Measurements from ENCODE around the gene ZNF277.

Gene ZNF277

GRCh38 chr7:112257073-112257472, 50.6 kb downstream of the ZNF277 start:
- no peak for DNase-seq

- DNase-seq: no peak
These were observed 54.4 kb downstream of the ZNF277 start for GRCh38 chr7:112260911-112261310.

- DNase-seq: no peak
These were observed 55.5 kb downstream of the ZNF277 start for GRCh38 chr7:112262036-112262435.

GRCh38 chr7:112262855-112263487, 56.5 kb downstream of the ZNF277 start:
- no peak for DNase-seq

GRCh38 chr7:112263519-112263918, 57.0 kb downstream of the ZNF277 start:
- DNase-seq: no peak

- DNase-seq: no peak
These were observed 59.6 kb downstream of the ZNF277 start for GRCh38 chr7:112266141-112266540.

- no peak for DNase-seq
These were observed 60.2 kb downstream of the ZNF277 start for GRCh38 chr7:112266595-112267270.

DNA sequence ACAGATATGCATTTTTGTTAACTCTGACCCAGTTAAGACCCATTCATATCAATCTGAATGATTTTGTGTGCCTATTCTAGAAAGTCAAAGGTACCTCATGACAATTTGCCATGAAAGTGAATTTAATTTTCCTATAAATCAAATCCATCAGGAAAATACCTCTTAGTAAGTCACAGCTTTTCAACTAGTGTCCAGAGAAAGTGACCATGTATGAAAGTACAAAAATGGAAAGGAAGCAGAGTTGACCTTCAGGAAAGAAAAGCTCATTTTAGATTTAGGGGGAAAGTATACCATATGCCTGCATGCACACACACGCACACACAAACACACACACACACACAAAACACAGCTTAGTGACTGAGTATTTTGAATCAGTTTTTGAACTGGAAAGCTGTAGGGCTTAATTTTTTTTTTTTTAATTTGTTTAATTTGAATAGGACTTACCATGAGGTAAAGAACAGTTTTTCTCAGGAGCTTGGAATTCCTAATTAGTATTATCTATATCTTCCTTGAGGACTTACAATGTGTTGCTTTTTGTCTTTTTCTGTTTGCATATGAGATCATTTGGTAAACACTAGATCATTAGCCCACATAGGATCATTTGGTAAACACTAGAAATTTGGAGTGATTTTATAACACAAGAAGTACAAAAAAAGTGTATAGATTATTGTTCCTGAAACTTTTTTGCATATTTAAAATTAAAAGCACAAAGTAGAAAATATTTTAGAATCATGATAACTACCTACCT, 61.6 kb downstream of the ZNF277 start:
- DNase-seq: no peak

GRCh38 chr7:112271162-112271561, 64.7 kb downstream of the ZNF277 start:
- DNase-seq: no peak

DNA sequence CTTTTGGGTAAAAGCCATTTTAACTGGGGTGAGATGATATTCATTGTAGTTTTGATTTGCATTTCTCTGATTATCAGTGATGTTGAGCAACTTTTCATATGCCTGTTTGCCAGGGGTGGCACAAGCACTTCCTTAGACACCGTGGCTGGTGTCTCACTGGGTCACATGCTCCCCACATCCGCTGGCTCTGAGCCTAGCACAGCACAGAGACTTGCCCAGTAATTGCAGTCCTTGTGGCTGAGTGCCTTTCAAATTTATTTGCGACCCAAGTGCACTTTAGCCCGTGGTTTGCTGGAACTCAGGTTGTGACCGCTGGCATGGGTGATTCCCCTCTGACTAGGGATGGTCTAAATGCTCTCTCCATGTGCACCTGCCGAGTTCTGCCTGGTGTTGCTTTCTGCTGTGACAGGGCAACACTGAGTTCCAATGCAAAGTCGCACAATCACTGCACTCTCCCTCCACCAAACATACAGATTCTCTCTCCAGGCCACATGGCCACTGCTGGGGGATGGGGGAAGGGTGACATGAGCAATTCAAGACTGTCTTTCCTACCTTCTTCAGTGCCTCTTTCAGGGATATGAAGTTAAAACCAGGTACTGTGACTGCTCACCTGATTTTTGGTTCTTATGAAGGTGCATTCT, 66.5 kb downstream of the ZNF277 start:
- no peak for DNase-seq

GRCh38 chr7:112279042-112279441, 72.5 kb downstream of the ZNF277 start:
- no peak for DNase-seq

DNA sequence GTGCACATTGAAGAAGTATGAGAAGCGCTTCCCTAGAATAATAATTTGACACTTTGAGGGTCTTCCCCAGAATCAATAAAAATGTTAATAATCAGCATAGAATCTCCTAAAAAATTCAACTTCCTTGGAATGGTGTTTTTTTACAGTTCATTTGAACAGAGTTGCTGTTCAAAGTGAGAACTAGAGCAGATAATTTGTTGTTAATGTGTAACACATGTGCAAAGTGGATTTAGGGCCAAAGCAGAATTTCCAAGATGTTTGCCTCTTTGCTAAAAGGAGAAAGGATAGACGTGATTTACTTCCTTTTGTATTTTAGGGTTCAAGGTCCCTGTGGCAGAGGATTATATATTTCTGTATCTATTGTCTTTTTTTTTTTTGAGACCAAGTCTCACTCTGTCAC, 73.8 kb downstream of the ZNF277 start:
- no peak for DNase-seq

- DNase-seq: no peak
These were observed 76.1 kb downstream of the ZNF277 start for GRCh38 chr7:112282476-112283188.

DNA sequence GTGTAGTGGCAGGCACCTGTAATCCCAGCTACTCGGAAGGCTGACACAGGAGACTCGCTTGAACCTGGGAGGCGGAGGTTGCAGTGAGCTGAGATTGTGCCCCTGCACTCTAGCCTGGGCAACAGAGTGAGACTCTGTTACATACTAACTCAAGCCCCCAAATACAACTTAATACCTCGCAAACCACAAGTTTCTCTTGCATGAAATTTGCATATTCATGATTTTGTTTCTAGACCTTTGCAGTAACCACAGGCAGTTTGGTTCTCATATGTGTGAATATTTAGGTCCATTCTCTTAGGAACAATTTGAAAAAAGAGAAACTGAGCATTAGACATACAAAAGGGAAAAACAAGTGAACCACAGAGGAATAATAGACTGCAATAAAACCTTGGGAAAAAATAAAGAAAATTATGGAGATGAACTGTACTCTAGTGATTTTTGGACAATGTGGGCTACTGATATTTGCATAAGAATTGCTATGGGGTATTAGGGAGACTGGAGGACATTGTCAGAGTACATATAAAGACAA, 77.0 kb downstream of the ZNF277 start:
- no peak for DNase-seq

DNA sequence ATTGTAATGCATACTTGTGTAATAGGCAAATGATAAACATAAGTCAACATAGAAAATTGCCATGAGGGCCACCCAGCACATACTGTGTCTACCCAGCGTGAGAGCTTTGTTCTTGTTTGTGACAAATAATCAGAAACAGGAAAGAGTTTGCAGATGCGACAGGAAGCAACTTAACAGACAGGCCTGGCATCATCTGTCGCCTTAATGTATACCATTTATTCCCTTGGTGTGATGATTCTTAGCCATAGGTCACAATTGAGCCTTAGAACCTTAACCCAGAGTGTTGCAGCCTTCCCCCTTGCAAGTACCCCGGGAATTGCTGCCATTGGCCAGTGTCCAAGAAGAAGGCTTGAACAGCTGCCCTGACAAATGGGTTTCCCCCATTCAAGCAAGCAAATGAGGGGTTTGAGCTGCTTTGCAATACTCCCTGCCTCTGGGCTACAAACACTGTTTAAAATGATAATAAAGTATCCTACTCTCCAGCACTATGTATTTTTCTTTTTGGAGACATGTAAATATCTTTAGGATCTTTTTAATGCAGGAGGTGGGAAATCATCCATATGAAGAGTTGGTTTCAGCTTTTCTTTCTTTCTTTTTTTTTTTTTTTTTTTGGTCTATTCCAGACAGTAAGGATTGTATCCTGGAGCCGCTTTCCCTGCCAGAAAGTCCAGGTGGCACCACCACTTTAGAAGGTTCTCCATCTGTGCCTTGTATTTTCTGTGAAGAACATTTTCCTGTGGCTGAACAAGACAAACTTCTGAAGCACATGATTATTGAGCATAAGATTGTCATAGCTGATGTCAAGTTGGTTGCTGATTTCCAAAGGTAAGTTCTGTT, 80.0 kb downstream of the ZNF277 start:
- no peak for DNase-seq

GRCh38 chr7:112288301-112288700, 81.8 kb downstream of the ZNF277 start:
- DNase-seq: no peak

DNA sequence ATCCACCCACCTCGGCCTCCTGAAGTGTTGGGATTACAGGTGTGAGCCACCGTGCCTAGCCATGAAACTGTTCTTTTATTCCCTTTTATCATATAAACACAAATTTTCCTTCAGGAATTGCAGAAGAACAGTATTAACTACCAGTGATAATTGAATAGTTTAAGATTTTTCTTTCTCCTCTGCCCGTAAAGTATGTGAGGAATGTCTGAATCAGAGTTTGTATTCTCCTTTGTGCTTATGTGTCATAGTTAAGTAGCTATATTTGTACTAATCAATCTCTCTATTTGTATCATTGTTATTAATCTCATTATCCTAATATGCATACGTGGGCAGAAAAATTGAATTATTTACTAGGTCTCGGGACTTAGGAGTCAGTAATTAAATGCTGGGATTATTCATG, 83.6 kb downstream of the ZNF277 start:
- no peak for DNase-seq

- DNase-seq: no peak
These were observed 85.7 kb downstream of the ZNF277 start for GRCh38 chr7:112292162-112292561.

GRCh38 chr7:112293416-112293815, 86.9 kb downstream of the ZNF277 start:
- DNase-seq: no peak

DNA sequence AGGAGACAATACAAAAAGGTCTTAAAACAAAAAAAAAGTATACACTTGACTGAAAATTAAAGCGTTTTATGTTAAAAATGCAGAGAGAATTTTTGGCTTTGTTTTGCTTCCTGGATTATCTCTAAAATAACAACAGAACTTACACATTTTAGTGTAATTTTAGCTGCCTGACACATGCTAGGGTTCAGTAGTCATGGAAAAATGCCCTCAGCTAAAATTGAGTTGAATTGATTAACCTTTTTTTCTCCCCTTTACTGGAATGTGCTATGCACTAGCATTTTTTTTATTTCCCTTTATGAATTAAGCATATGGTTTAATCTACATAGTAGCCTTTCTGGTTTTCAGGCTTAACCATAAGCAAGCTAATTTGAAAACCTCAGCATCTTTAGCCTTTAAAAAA, 89.9 kb downstream of the ZNF277 start:
- DNase-seq: no peak

DNA sequence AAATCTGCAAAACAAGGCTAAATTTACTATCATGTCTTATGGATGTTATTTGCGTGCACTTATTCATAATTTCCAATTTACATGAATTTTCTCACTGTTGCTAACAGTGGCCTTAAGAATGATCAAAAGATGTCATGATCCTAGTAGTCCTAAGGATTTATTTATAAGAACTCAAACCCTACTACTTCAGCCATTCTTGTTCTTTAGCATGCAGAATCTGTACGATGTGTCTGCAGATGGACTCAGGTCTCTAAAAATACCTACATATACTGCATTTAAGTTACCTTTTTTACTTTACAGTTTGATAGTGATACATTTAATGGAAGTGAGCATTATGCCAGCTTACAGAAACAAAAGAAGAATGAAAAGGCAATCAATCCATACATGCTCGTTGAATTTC, 91.2 kb downstream of the ZNF277 start:
- DNase-seq: no peak

All from bone marrow (tissue), 2 donors.